Right lobe of liver (tissue), 6 donors: Measurements from ENCODE around the gene COMMD6. TPM values are rescaled to one million over a fixed set of nuclear protein-coding genes. Genes with fewer than 3 reads are reported as not detected.
A peak's percentile ranks its signal among the peaks of the same experiment; 100 is the strongest.

Experiments used
- ATAC-seq, 4 donors: fragments of 200-7000 bp; cut with Tn5 transposase; one replicate each; pipeline ENCODE4 v1.9.1; 2020; ENCODE audit warnings: mild to moderate bottlenecking in 4 of 4, moderate library complexity in 4 of 4
- DNase-seq, 3 donors: peaks; one replicate each; pipeline ENCODE4 v3.0.0-alpha.2; 2020
- H3K27ac ChIP-seq, 3 donors: fragments of 200-600 bp; one replicate each; pipeline ENCODE4 v1.8.0; 2022
- H3K27me3 ChIP-seq, 2 donors: fragments of 200-600 bp; one replicate each; pipeline ENCODE4 v1.8.0; 2022
- H3K36me3 ChIP-seq, 4 donors: fragments of 200-600 bp; sonication (generic) in 1 of 4; one replicate each; pipeline versions ENCODE4 v1.5.1 to v1.8.0; 2017 to 2022; ENCODE audit warnings: control low read depth in 1 of 4
- H3K4me1 ChIP-seq, 4 donors: fragments of 200-600 bp; sonication (generic) in 1 of 4; one replicate each; pipeline versions ENCODE4 v1.5.1 to v1.8.0; 2017 to 2022; ENCODE audit warnings: control low read depth in 1 of 4
- H3K4me3 ChIP-seq, 3 donors: fragments of 200-600 bp; one replicate each; pipeline ENCODE4 v1.8.0; 2022
- H3K9me3 ChIP-seq, 4 donors: fragments of 200-600 bp; sonication (generic) in 1 of 4; one replicate each; pipeline versions ENCODE4 v1.5.1 to v1.8.0; 2017 to 2022; ENCODE audit warnings: control low read depth in 1 of 4
- CTCF ChIP-seq, 4 donors: fragments of 200-600 bp in 3 of 4; fragments of 450-650 bp in 1 of 4; IDR thresholded peaks; one replicate each; pipeline versions ENCODE4 v1.5.1 to v1.8.0; 2016 to 2022; ENCODE audit warnings: antibody characterized with exemption in 4 of 4, mild to moderate bottlenecking in 2 of 4
- POLR2A ChIP-seq: fragments of 450-650 bp; IDR thresholded peaks from one replicate; pipeline ENCODE4 v1.6.1; 2017; ENCODE audit warnings: antibody characterized with exemption, mild to moderate bottlenecking
- WGBS: methylation state at CpG from one replicate; pipeline ENCODE4 v1.1.6; 2018; ENCODE audit warnings: low coverage, low lambda C conversion rate; ENCODE audit not compliant: insufficient coverage; ENCODE audit errors: missing lambda C conversion rate; 5-methylcytosine and 5-hydroxymethylcytosine counted together
- intact Hi-C, 2 donors: fragments of 100-400 bp; cut with DNase I; formaldehyde crosslinking; loops; one replicate each; pipeline versions ENCODE4 v1.11.2 to v1.14.1; 2022
- total RNA-seq, 6 experiments: library from RNA; depleted of rRNA in 2 of 6; stranded (reverse); fragments of >200 nt in 2 of 6; fragmentation: NEBNext Ultra II Directional in 3 of 6; extraction: Animal tissue kit (Norgen Biotek cat#: 25700) in 3 of 6; gene quantifications; one replicate each; pipeline versions ENCODE4 v1.1.0 to v1.2.4, GENCODE V29; 2016 to 2023
- donor health status: DM: no; HTN: yes; CAD: no.
- donor health status: DM: no; HTN: no; CAD: no.
- donor health status: DM: no; HTN: no; CAD: no.
- donor health status: DM: no; HTN: yes; CAD: no.
- donor health status: DM: no; HTN: yes; CAD: no.

Gene COMMD6
- total RNA-seq, 6 experiments from 2014 or later, result 35.0 to 86.1 (median 58.2) TPM

GRCh38 chr13:75491376-75491775 lies 46.3 kb downstream of the COMMD6 start:
- Histone ChIP-seq H3K4me3 (no peak overlapping the region), H3K9me3 (no peaks in the 10 kb centered on the region), H3K4me1 (peaks cover 0 to 20% (median 0%) of the 10 kb centered on the region in 4 donors), H3K36me3 (no peaks in the 10 kb centered on the region), H3K27me3 (no peaks in the 10 kb centered on the region), H3K27ac (no peak overlapping the region)
- WGBS, result 69% methylated on average over 2 of the region's 2 CpGs
- ATAC-seq, result no peak
- no peak for TF ChIP-seq POLR2A
- TF ChIP-seq CTCF (IDR thresholded peaks at IDR 0.05), result no peak
- intact Hi-C loops, result no loop called here
- DNase-seq, result no peak

DNA sequence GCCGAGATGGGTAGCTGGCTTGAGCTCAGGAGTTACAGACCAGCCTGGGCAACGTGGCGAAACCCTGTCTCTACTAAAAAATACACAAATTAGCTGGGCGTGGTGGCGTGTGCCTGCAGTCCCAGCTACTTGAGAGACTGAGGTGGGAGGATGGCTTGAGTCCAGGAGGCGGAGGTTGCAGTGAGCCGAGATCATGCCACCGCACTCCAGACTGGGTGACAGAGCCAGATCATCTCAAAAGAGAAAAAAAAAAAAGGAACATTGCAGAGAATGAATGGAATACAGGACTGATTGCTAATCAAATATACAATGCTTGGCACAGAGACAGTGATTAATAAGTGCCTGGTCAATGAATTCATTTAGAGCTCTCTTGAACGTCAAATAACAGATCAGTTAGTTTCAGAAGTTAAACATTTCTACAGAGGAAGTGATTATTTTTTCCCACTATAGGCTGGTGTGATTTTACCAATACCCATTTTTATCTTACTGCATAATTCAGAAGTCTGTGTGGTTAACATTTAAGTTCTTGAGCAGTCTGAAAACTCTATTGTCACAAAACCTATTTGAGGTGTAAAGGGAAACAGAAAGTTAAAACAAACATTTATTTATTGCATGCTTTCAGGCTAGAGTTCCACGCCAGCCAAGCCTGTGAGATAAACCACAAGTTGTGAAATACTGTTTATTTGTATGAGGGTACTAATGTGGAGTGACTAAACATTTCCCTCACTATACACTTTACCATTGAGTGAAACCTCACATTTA lies 48.0 kb downstream of the COMMD6 start:
- Histone ChIP-seq H3K27ac (peak overlapping the region; percentile 28 to 92 (median 62)), H3K4me1 (peaks cover 0 to 20% (median 0%) of the 10 kb centered on the region in 4 donors), H3K27me3 (no peaks in the 10 kb centered on the region), H3K36me3 (no peaks in the 10 kb centered on the region), H3K9me3 (no peaks in the 10 kb centered on the region), H3K4me3 (peak overlapping the region in 2 of 3 donors; percentile 31 to 39)
- WGBS, result 5% methylated on average over 10 of the region's 10 CpGs
- peak; percentile 52 to 66 (median 55) for DNase-seq
- intact Hi-C loops, result loop anchor here (10.0 kb wide), 2 partner anchors 55 to 115 kb away; partner anchors contain the start of gene UCHL3 (in 1 of the 2)
- ATAC-seq, result peak; percentile 78 to 91 (median 87)
- TF ChIP-seq POLR2A, result no peak

DNA sequence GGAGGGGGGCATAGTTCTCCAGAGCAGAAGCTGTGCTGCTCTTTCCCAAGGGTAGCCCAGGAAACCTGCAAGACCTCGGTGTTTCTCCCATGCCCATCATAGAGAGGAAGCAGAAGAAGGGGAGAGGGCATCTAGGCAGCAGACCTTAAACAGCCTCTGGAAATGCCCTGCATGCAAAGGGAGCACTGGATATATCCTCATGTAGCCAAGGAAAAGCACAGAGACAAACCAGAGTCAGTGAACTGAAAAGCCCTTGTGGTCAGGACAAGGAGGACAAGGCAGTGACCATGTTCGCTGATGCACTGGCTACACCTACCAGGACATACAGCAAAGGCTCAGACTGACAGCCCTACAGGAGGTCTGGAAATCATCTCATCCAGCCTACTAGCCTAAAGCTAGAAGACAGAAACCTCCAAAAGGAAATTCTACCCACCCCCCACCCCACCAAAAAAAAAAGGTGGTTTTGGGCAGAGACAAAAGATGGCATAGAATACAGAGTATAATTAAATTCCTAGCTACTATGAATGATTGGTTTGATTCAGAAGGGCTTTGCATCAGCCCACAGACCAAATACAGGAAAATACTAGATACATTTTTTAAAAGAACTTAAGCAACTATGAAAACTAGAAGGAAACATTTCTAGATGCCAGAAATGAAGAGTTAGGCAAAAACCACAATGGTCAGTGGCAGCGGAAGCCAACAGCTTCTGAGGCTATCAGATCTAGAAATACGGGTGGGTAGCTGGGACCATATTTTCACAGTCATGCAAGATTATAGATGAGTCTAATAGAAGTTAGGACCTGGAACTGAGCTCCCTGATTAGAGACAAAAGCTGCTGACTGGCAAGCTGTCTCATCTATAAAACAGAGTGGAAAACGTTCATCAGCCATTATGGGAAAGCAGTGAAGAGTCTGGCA lies 51.2 kb downstream of the COMMD6 start:
- TF ChIP-seq CTCF (IDR thresholded peaks at IDR 0.05) (no peak), POLR2A (no peak)
- WGBS, result 49% methylated on average over 5 of the region's 5 CpGs
- H3K36me3 ChIP-seq, result no peaks in the 10 kb centered on the region
- intact Hi-C loops, result loop anchor here (10.0 kb wide), 2 partner anchors 58 to 112 kb away; partner anchors contain the start of gene UCHL3 (in 1 of the 2)
- H3K27me3 ChIP-seq, result no peaks in the 10 kb centered on the region
- no peak overlapping the region for H3K27ac ChIP-seq
- DNase-seq (no peak), ATAC-seq (no peak)
- H3K4me1 ChIP-seq, result peaks cover 0 to 16% (median 0%) of the 10 kb centered on the region in 4 donors
- H3K4me3 ChIP-seq, result no peak overlapping the region
- H3K9me3 ChIP-seq, result no peaks in the 10 kb centered on the region

GRCh38 chr13:75485286-75486062 lies 52.2 kb downstream of the COMMD6 start:
- H3K27ac ChIP-seq, result no peak overlapping the region
- H3K4me3 ChIP-seq, result no peak overlapping the region
- WGBS, result 60% methylated on average over 1 of the region's 1 CpG
- TF ChIP-seq POLR2A (no peak), CTCF (IDR thresholded peaks at IDR 0.05) (no peak)
- DNase-seq (no peak), ATAC-seq (no peak)
- peaks cover 0 to 15% (median 0%) of the 10 kb centered on the region in 4 donors for H3K4me1 ChIP-seq
- no peaks in the 10 kb centered on the region for H3K27me3 ChIP-seq
- no peaks in the 10 kb centered on the region for H3K36me3 ChIP-seq
- intact Hi-C loops, result loop anchor here (10.0 kb wide), 2 partner anchors 59 to 111 kb away; partner anchors contain the start of gene UCHL3 (in 1 of the 2)
- H3K9me3 ChIP-seq, result no peaks in the 10 kb centered on the region
